ENCODE measurements around the gene CD248.
"Not testable (repeated sequence)": the region's sequence is repeated elsewhere in the genome, so short reads cannot be mapped to it uniquely, and the experiment has no call there.

Gene CD248

DNA sequence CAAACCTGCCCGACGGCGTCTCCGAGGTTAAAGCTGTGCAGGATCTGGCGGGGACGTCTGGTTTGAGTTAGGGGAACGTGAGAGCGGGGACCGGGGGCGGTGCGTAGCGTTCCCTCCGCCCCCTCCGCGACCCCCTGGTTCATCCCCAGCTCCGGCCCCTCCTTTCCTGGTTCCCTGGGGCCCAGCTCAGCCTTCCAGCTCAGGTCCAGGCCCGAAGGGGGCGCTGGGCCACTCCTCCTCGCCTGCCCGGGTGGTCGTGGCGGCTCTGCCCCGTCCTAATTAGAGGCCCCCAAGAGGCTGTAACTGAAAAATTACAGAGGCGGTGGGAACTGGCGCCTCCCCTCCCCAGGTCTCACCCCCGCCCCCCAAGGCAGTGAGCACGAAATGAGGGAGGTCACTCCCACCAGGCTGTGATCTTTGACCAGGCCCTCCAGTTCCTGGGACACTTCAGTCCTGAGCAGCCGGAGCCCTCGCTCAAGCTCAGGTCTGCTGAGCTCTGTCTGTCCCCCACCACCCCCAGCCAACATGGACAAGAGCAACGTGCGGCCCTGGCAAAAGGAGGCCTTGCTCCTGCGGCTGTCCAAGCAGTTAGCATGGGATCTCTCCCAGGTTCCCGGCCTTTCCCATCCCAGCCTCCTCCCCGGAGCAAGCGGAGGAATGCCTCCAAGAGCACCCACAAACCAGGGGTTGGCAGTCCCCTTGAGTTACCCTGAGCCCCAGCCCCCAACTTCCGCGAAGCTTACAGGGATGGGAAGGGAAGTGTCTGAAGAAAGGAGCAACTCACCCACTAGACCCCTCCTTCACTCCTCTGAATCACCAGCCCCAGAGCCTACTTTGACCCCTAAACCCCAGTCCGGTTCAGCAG lies 3.3 kb downstream of the CD248 start:
- DNase-seq (ENCODE audit: low spot score) = no peak

DNA sequence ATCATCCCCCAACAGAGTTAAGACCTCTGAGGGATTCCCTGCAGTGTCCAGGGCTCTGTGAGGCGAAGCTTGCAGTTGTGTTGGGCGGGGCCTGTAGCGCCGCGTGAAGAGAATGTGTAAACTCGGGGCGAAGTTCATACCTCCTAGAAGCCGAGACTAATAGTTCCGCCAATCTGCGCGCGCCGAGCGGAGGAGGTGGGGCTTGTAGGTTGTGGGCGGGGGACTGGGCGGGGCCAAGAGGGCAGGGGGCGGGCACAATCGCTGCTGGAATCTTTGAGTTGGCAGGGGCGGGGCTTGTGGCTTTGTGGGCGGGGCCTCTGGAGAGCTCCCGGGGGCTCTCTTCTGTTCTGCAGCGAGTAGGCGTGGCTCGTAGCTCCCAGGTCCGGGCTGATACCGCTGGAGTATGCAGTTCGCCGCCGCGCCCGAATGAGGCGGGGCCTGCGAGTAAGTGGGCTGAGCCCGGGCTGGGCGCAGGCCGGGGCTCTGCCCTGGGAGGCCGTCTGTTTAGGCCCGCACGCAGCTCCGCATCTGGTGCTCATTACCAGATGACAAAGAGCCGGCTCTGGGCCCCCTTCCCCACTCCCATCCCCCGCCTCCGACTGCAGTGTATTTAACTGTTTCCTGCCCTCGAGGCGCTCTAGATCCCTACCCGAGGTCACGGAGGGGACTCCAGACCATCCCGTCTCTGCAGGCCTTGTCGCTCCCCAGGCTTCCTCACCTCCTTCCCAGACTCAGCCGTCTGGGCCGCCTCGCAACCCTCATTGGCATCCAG lies 4.1 kb downstream of the CD248 start:
- peak; percentile 98 for DNase-seq (ENCODE audit: low spot score)

DNA sequence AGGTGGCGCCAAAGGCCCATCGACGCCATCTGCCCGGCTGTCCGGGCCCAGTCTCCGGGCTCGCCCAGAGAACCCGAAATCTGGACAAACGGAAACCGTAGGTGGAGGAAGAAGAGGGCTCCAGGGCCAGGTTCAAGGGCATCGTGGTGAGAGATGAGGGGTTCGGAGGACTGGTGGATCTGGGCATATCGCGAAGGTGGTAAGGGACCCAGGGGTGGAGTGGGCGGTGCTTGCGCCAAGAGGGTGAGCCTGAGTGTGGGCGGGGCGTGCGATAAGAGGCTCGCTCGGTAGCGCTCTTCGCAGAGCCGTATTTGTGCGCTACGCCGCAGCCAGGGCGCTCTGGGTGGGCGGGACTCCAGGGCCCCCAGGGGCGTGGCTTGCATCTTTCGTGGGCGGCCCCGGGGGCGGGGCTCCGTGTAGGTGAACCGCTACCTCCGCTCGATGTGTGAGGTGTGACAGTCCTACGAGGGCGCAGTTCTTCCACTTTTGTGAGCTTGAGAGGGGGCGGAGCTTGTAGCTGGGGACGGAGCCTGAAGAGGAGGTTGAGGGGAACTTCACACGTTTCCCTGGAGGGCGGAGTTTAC lies 4.8 kb downstream of the CD248 start:
- DNase-seq (ENCODE audit: low spot score) = peak; percentile 99

DNA sequence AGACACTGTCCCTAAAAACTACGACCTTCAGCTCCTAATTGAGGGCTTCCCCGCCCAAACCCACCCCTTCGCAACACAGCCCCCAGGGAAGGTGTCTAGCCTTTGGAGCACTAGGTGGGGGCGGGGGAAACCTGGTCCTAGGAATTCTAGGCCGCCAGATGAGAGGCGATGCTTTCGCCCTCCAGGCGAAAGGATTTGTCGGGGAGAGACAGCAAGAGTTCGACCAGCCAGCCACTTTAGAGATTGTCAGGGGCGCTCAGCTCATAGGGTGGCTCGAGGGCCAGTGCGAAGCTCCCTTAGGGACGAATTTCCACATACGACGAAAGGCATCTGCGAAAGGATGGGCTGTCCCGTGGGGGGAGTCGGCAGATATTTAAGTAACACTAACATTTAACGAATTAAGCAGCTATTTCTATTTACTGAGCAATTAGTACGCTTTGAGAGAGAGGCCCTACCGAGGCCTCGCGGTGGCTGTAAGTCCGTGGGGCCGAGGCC lies 5.3 kb downstream of the CD248 start:
- DNase-seq (ENCODE audit: low spot score) = no peak

- DNase-seq (ENCODE audit: low spot score) = not testable (repeated sequence)
Measured at GRCh38 chr11:66310803-66311440, 5.9 kb downstream of the CD248 start.

- no peak for DNase-seq (ENCODE audit: low spot score)
Measured at GRCh38 chr11:66310324-66310723, 6.5 kb downstream of the CD248 start.

DNA sequence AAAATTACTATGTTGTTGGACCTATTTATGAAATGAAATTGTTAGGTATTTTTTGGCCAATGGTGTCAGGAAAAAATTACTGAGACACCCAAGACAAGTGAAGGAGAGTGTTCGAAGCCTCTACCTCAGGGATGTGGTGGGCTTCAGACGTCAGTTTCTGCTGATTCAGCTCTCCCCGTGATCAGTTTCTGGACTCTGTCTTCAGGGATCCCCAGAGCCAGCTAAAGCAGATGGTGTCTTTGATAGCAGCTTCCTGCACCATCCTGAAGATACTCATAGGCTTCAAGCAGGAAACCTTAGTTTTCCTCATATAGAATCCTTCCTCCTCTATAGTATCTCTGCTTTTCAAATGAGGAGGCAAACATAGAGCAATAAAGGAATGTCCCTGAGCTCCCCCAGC lies 7.4 kb downstream of the CD248 start:
- no peak for DNase-seq (ENCODE audit: low spot score)

DNA sequence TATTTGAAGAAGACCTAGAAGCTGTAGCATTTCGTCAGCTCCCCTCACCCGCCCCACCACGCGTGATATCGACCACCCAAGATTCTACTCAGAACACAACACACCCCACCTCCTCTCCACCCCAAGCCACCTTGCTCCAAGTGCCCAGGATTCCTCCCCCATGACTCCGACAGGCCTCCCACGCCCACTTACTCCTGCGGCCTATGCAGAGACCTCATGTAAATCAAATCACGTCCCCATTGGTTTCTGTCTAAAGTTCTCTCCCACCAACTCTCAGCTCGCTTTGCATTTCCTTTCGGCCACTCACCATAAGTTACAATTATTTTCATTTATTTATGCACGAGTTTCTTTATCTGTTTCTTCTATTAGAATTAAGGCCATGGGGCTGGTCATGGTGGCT lies 14.2 kb downstream of the CD248 start:
- DNase-seq (ENCODE audit: low spot score) = no peak

DNA sequence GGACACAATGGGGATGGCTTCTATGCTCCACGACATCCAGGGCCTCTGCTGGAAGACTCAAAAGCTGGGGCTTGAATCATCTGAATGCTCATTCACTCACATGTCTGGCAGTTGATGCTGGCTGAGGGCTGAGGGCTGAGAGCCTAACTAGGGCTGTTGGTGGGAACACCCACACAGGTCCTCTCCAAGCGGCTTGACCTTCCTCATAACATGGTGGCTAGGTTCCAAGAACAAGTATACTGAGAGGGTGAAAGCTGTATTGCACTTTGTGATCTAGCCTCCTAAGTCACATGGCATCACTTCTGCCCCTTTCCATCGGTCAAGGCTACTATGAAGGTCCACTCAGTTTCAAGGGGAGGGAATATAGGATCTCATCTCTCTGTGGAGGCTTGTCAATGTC lies 17.7 kb downstream of the CD248 start:
- DNase-seq (ENCODE audit: low spot score) = no peak

DNA sequence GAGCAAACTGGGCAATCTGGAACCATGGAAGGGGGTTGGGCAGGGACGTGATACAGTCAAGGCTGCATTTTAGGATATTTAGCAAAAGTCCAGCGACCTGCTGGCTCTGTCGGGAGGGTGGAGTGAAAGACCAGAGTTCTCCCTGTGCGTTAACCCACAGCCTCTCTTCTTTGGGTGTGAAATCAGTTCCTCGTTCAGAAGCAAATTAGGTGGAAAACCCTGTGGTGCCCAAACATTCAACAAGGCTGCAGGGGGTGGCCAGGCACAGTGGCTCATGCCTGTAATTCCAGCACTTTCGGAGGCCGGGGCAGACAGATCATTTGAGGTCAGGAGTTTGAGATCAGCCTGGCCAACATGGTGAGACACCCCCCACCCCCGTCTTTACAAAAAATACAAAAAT lies 19.2 kb downstream of the CD248 start:
- DNase-seq (ENCODE audit: low spot score) = no peak

GRCh38 chr11:66294626-66295620 lies 21.9 kb downstream of the CD248 start:
- no peak for DNase-seq (ENCODE audit: low spot score)

- no peak for DNase-seq (ENCODE audit: low spot score)
Measured at GRCh38 chr11:66293777-66294625, 22.8 kb downstream of the CD248 start.

DNA sequence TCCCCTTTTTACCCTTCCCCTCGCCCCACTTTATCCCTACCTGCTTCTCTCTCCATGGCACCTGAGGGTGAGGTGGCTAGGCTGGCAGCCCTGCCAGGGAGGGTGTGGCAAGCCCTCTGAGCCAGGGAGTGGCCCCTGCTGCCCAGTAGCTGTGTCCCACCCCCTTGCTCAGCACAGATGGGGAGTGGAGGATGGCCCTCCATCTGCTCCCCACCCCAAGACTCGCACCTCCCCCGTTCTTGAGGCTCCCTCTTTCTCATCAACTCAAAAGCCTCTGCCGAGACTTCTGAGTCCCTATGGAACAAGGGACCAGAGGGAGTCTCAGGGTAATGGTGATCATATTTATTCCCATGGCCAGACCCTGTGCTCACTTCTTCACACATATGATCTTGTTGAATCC lies 23.5 kb downstream of the CD248 start:
- no peak for DNase-seq (ENCODE audit: low spot score)

GRCh38 chr11:66292543-66293332 lies 24.1 kb downstream of the CD248 start:
- DNase-seq (ENCODE audit: low spot score) = no peak

DNA sequence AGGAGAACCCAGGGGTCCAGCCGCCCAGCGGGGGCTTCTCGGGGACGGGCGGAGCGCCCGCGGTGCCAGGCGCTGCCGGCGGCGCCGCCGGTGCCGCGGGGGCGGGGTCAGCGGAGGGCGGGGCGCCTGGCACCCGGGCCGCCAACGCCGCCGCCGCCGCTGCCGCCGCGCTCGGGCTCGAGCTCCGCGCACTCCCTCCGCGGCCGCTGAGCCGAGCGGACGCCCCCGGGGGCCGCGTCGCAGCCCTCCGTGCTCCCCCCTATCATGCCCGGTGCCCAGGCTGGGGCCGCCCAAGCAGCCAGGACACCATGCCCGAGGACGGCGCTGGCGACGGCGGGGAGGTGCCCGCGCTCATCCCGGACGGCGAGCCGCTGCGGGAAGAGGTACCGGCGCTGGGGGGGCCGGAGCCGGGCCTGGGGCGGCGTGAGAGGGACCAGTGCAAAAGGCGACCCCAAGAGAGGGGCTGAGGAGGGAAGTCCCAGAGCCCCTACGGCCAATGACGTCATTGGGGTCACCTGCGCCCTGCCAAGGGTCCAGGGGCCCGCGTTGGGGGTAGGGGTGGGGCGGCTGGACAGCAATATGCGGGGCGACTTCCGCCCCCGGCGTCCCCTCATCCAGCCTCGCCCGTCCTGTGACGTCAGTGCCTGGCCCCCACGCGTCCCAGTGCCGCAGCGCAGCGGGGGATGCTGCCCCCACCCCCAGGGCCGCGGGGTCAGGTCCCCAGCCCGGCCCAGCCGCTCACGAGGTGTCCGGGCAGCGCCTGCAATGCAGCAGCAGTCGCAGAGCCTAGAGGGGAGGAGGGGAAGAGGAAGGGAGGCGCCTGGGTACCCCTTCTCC lies 24.9 kb downstream of the CD248 start, which contains the start of gene TMEM151A:
Gene TMEM151A, plus strand, starts transcription at position 189 of the 837 bp plus-strand sequence. Its CDS starts 120 bp downstream, at position 309.
- no peak for DNase-seq (ENCODE audit: low spot score)

- no peak for DNase-seq (ENCODE audit: low spot score)
Measured at GRCh38 chr11:66291303-66291705, 25.5 kb downstream of the CD248 start.

DNA sequence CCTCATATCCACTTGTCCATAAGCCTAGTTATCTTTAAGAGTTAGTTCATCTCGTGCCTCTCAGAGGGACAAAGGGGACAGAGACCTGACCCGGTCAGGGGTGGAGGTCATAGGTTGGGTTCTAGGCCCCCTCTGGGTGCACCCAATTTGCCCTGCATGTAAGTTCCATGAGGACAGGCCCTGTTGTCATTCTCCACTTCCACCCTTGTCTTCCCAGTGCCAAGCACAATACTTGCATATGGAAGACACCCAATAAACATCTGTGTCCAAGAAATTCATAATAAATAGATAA lies 26.6 kb downstream of the CD248 start:
- DNase-seq (ENCODE audit: low spot score) = no peak

DNA sequence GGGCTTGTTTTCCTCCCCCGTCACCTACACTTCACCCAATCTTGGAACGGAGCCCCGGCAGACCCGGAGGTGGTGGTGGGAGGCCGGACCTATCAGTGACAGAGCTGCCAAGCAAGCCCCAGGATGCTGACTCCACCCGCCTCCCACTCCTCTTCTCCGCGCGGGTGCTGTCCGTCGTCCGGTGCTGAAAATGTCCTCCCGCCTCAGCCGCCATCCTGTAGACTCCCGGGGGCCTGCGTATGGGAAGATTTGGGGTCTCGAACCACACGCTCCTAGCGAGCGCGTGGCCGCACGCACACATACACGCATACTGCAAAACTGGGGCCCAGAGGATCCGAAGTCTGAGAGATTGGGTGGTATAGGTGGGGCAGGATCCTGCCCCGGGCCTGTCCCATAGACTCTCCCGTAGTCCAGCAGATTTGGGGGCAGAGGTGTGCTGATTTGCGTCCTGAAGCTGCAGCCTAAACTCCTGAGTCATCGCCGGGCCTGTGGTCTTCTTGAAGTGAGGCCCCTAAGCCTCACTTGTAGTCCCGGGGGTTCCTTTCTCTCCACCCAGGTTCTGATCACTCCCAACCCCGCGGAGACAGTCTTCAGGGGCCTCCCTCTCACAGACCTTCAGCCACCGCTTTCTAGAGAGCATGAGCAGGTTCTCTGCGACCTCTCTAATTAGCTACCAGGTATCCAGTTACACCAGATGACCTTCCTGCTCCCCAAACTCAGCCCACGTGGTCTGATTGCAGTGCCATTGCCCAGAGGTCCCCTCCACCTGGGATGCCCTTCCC lies 27.1 kb downstream of the CD248 start:
- peak; percentile 77 for DNase-seq (ENCODE audit: low spot score)
